Fibroblast of lung (primary cell): ENCODE results near the gene KRTAP12-4. TPM values are rescaled to one million over a fixed set of nuclear protein-coding genes. Genes with fewer than 3 reads are reported as not detected.

Source experiments
- DNase-seq, 2 donors: peaks; one replicate each; pipeline versions ENCODE4 v3.0.0 to v3.0.0-alpha.2; 2010; ENCODE audit warnings: low read depth in 2 of 2
- H2AFZ ChIP-seq: 2 replicates; pipeline ENCODE4 v1.5.1; 2012; ENCODE audit warnings: low read length, control low read depth, inconsistent platforms
- H3K27ac ChIP-seq: 2 replicates; pipeline ENCODE4 v1.5.1; 2011; ENCODE audit warnings: low read length, control low read depth; ENCODE audit not compliant: insufficient read depth
- H3K27me3 ChIP-seq: 2 replicates; pipeline ENCODE4 v1.5.1; 2011; ENCODE audit warnings: mild to moderate bottlenecking, low read length; ENCODE audit not compliant: control insufficient read depth, insufficient read depth
- H3K36me3 ChIP-seq: 2 replicates; pipeline ENCODE4 v1.5.1; 2011; ENCODE audit warnings: low read length; ENCODE audit not compliant: control insufficient read depth, insufficient read depth
- H3K4me1 ChIP-seq: 2 replicates; pipeline ENCODE4 v1.5.1; 2011; ENCODE audit warnings: low read length; ENCODE audit not compliant: control insufficient read depth, insufficient read depth; ENCODE audit errors: extremely low read depth
- H3K4me2 ChIP-seq: 2 replicates; pipeline ENCODE4 v1.5.1; 2011; ENCODE audit warnings: low read length, control low read depth; ENCODE audit not compliant: insufficient read depth; ENCODE audit errors: extremely low read depth
- H3K4me3 ChIP-seq, 4 experiments: fragments of 200-600 bp in 1 of 4; sonication (generic) in 1 of 4; replicated peaks in 1 of 4; 2 replicates each; pipeline ENCODE4 v1.5.1; 2011 to 2016; ENCODE audit warnings: low read length in 4 of 4, low read depth in 3 of 4, mild to moderate bottlenecking in 3 of 4, control low read depth in 2 of 4, inconsistent platforms in 1 of 4, mixed read lengths in 1 of 4; ENCODE audit not compliant: insufficient read depth in 1 of 4; ENCODE audit errors: control extremely low read depth in 1 of 4
- H3K79me2 ChIP-seq: 2 replicates; pipeline ENCODE4 v1.5.1; 2012; ENCODE audit warnings: mild to moderate bottlenecking, low read length, inconsistent platforms; ENCODE audit not compliant: control insufficient read depth, insufficient read depth
- H3K9ac ChIP-seq: 2 replicates; pipeline ENCODE4 v1.5.1; 2011; ENCODE audit warnings: mild to moderate bottlenecking, low read length, control low read depth; ENCODE audit not compliant: insufficient read depth
- H3K9me3 ChIP-seq: 2 replicates; pipeline ENCODE4 v1.5.1; 2012; ENCODE audit warnings: low read depth, low read length; ENCODE audit not compliant: control insufficient read depth, insufficient read depth
- H4K20me1 ChIP-seq: 2 replicates; pipeline ENCODE4 v1.5.1; 2011; ENCODE audit warnings: low read length; ENCODE audit not compliant: control insufficient read depth, insufficient read depth; ENCODE audit errors: extremely low read depth
- CTCF ChIP-seq, 2 donors: IDR thresholded peaks in 1 of 2; conservative IDR thresholded peaks in 1 of 2; 1 replicate in 1 of 2; 2 replicates in 1 of 2; pipeline ENCODE4 v1.5.1; 2011 to 2012; ENCODE audit warnings: low read length in 2 of 2, control low read depth in 1 of 2, inconsistent platforms in 1 of 2, low read depth in 1 of 2, mild to moderate bottlenecking in 1 of 2
- EZH2 ChIP-seq: IDR thresholded peaks from 2 replicates; pipeline ENCODE4 v1.5.1; 2012; ENCODE audit warnings: low read length, control low read depth, mild to moderate bottlenecking; ENCODE audit errors: missing control alignments
- polyA plus RNA-seq, 2 donors: library from polyadenylated mRNA; depleted of rRNA in 1 of 2; stranded (reverse) in 1 of 2; unstranded in 1 of 2; fragments of >200 nt; gene quantifications; 2 replicates each; pipeline ENCODE4 v1.2.1, GENCODE V29; 2011 to 2012; ENCODE audit warnings: missing spikeins in 1 of 2
- total RNA-seq: library from RNA; depleted of rRNA; stranded (reverse); fragments of >200 nt; gene quantifications from 2 replicates; pipeline ENCODE4 v1.2.1, GENCODE V29; 2014

Gene KRTAP12-4
- total and polyA plus RNA-seq, 2 donors (not counting 1 experiment from before 2014, with no cell fraction given): not detected

GRCh38 chr21:44650973-44651675, 3.3 kb downstream of the KRTAP12-4 start:
- TF ChIP-seq EZH2 (no peak), CTCF (conservative IDR thresholded peaks at IDR 0.05 in 1 of 2, IDR thresholded peaks at IDR 0.05 in 1 of 2; ENCODE audit: low read depth in 1 of 2, low read length in 2 of 2) (no peak)
- H3K4me2 ChIP-seq: no peak overlapping the region
- no peaks in the 10 kb centered on the region for H3K27me3 ChIP-seq
- H3K27ac ChIP-seq: no peak overlapping the region
- H2AFZ ChIP-seq: no peak overlapping the region
- no peaks in the 10 kb centered on the region for H4K20me1 ChIP-seq
- no peak overlapping the region for H3K4me3 ChIP-seq
- no peaks in the 10 kb centered on the region for H3K36me3 ChIP-seq
- H3K79me2 ChIP-seq: no peaks in the 10 kb centered on the region
- H3K9ac ChIP-seq: no peak overlapping the region
- H3K9me3 ChIP-seq: no peaks in the 10 kb centered on the region
- no peaks in the 10 kb centered on the region for H3K4me1 ChIP-seq
- no peak for DNase-seq

- Histone ChIP-seq H3K36me3 (no peaks in the 10 kb centered on the region), H3K27ac (no peak overlapping the region), H3K9me3 (no peaks in the 10 kb centered on the region), H3K4me2 (no peak overlapping the region), H3K9ac (no peak overlapping the region), H3K27me3 (no peaks in the 10 kb centered on the region), H3K4me3 (no peak overlapping the region), H4K20me1 (no peaks in the 10 kb centered on the region), H2AFZ (no peak overlapping the region), H3K4me1 (no peaks in the 10 kb centered on the region), H3K79me2 (no peaks in the 10 kb centered on the region)
- TF ChIP-seq EZH2: no peak
- TF ChIP-seq CTCF (conservative IDR thresholded peaks at IDR 0.05 in 1 of 2, IDR thresholded peaks at IDR 0.05 in 1 of 2; ENCODE audit: low read depth in 1 of 2, low read length in 2 of 2): no peak
- no peak for DNase-seq
Observed at GRCh38 chr21:44650265-44650972, 4.0 kb downstream of the KRTAP12-4 start.

GRCh38 chr21:44649521-44650100, 4.8 kb downstream of the KRTAP12-4 start:
- no peaks in the 10 kb centered on the region for H3K27me3 ChIP-seq
- TF ChIP-seq CTCF (conservative IDR thresholded peaks at IDR 0.05 in 1 of 2, IDR thresholded peaks at IDR 0.05 in 1 of 2; ENCODE audit: low read depth in 1 of 2, low read length in 2 of 2): no peak
- no peak for TF ChIP-seq EZH2
- no peak overlapping the region for H3K4me3 ChIP-seq
- no peaks in the 10 kb centered on the region for H3K36me3 ChIP-seq
- no peak for DNase-seq
- no peak overlapping the region for H3K27ac ChIP-seq
- no peak overlapping the region for H3K4me2 ChIP-seq
- no peak overlapping the region for H2AFZ ChIP-seq
- no peaks in the 10 kb centered on the region for H4K20me1 ChIP-seq
- no peaks in the 10 kb centered on the region for H3K4me1 ChIP-seq
- H3K9me3 ChIP-seq: no peaks in the 10 kb centered on the region
- H3K79me2 ChIP-seq: no peaks in the 10 kb centered on the region
- H3K9ac ChIP-seq: no peak overlapping the region
